GM23248 (cell line): ENCODE measurements around the gene SLC44A4. TPM values are rescaled to one million over a fixed set of nuclear protein-coding genes. Genes with fewer than 3 reads are reported as not detected.
A peak's percentile ranks its signal among the peaks of the same experiment; 100 is the strongest.
"Not testable (repeated sequence)": the region's sequence is repeated elsewhere in the genome, so short reads cannot be mapped to it uniquely, and the experiment has no call there.

Experiments
- DNase-seq: peaks from one replicate; pipeline ENCODE4 v3.0.0-alpha.2; 2015
- H2AFZ ChIP-seq: fragments of 200-600 bp; sonication (generic); 2 replicates; pipeline ENCODE4 v1.6.1; 2016; ENCODE audit warnings: antibody characterized with exemption
- H3F3A ChIP-seq: fragments of 200-600 bp; sonication (generic); 2 replicates; pipeline ENCODE4 v1.6.1; 2016; ENCODE audit warnings: mild to moderate bottlenecking, antibody characterized with exemption, mixed run types; ENCODE audit not compliant: insufficient read depth
- H3K27ac ChIP-seq: fragments of 200-600 bp; sonication (generic); 2 replicates; pipeline ENCODE4 v1.5.1; 2016; ENCODE audit warnings: mild to moderate bottlenecking
- H3K27me3 ChIP-seq: fragments of 200-600 bp; sonication (generic); replicated peaks from 2 replicates; pipeline ENCODE4 v1.6.1; 2016; ENCODE audit warnings: mild to moderate bottlenecking; ENCODE audit not compliant: insufficient read depth
- H3K36me3 ChIP-seq: fragments of 200-600 bp; sonication (generic); 2 replicates; pipeline ENCODE4 v1.6.1; 2016; ENCODE audit warnings: low read depth, mild to moderate bottlenecking
- H3K4me1 ChIP-seq: fragments of 200-600 bp; sonication (generic); 2 replicates; pipeline ENCODE4 v1.6.1; 2016; ENCODE audit warnings: mild to moderate bottlenecking; ENCODE audit not compliant: insufficient read depth
- H3K4me2 ChIP-seq: fragments of 200-600 bp; sonication (generic); one replicate; pipeline ENCODE4 v1.6.1; 2016; ENCODE audit warnings: mild to moderate bottlenecking; ENCODE audit not compliant: unreplicated experiment
- H3K4me3 ChIP-seq: fragments of 200-600 bp; sonication (generic); 2 replicates; pipeline ENCODE4 v1.5.1; 2016; ENCODE audit warnings: mild to moderate bottlenecking
- H3K79me2 ChIP-seq: fragments of 200-600 bp; sonication (generic); 2 replicates; pipeline ENCODE4 v1.6.1; 2016; ENCODE audit warnings: mild to moderate bottlenecking; ENCODE audit not compliant: insufficient read depth
- H3K9ac ChIP-seq: fragments of 200-600 bp; sonication (generic); 2 replicates; pipeline ENCODE4 v1.6.1; 2016; ENCODE audit warnings: mild to moderate bottlenecking
- H3K9me2 ChIP-seq: fragments of 200-600 bp; sonication (generic); 2 replicates; pipeline ENCODE4 v1.6.1; 2016; ENCODE audit warnings: mixed run types, mild to moderate bottlenecking, moderate library complexity; ENCODE audit not compliant: insufficient read depth
- H3K9me3 ChIP-seq: fragments of 200-600 bp; sonication (generic); one replicate; pipeline ENCODE4 v1.6.1; 2017; ENCODE audit warnings: low read depth
- H4K20me1 ChIP-seq: fragments of 200-600 bp; sonication (generic); 2 replicates; pipeline ENCODE4 v1.6.0; 2016; ENCODE audit not compliant: insufficient read depth
- EZH2 ChIP-seq: fragments of 200-600 bp; sonication (generic); IDR thresholded peaks from 2 replicates; pipeline ENCODE4 v1.6.1; 2018; ENCODE audit warnings: antibody characterized with exemption, mild to moderate bottlenecking; ENCODE audit not compliant: insufficient read depth, poor library complexity, severe bottlenecking
- EZH2phosphoT487 ChIP-seq: fragments of 200-600 bp; sonication (generic); IDR thresholded peaks from 2 replicates; pipeline ENCODE4 v1.6.1; 2018; ENCODE audit warnings: antibody characterized with exemption, moderate library complexity, mild to moderate bottlenecking, low read depth; ENCODE audit not compliant: insufficient read depth
- WGBS, 2 experiments: methylation state at CpG; one replicate each; pipeline ENCODE4 v1.1.6; 2015 to 2017; ENCODE audit warnings: low lambda C conversion rate in 2 of 2, low coverage in 1 of 2; ENCODE audit errors: missing lambda C conversion rate in 2 of 2; 5-methylcytosine and 5-hydroxymethylcytosine counted together
- in situ Hi-C: fragments of 300-500 bp; cut with MboI; formaldehyde crosslinking; loops from 2 replicates; pipeline ENCODE4 v1.15.0; 2020
- polyA plus RNA-seq: library from polyadenylated mRNA; unstranded; fragments of >200 nt; fragmentation: Nextera tagmentation; extraction: Ambion mirVana; gene quantifications from 2 replicates; pipeline ENCODE4 v1.2.1, GENCODE V29; 2016
- total RNA-seq: library from RNA; depleted of rRNA; stranded (reverse); fragments of >200 nt; shearing (Covaris generic); gene quantifications from 2 replicates; pipeline ENCODE4 v1.2.3, GENCODE V29; 2014

The SLC44A4 gene
- total and polyA plus RNA-seq, 2 experiments from 2014 or later: not detected

DNA sequence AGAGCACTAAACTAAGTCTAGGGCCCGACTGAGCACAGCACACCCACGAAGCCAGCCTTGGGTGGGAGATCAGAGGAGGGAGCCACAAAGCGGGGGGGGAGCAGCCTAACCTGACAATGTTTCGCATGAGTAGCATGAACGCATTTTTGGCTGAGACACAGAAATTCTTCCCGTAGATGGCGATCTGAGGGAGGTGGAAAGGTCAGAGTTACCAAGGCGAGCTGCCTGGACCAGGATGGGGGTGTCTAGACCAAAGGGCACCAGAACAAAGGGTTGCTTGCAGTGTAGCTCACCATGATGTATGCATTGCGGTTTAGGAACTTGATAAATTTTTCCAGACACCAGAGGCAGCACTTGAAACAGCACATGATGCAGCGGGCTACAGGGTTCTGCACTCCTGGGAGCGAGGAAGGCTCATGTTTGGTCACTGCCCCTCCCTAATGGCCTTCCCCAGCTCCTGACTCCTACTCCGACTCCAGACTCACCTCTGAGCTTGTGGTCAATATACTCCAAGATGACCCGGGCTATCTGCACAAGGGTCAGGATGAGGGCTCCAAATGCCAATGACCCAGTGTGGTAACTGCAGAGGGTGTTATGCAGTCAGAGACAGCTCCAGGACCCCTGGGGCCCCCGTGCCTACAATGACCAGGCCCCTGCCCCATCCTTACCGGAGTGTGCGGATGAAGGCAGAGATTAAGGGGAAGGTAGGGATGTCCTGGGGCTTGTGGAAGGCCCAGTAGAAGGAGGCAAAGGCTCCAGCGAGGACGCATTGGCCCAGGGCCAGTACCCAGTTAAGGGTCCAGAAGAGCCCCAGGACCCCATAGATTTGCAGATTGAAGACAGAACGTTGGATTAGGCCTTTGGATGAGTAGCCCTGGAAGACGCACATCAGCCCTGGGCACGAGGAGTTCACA is 13.3 kb downstream of the SLC44A4 start:
- no peak overlapping the region for H2AFZ ChIP-seq
- TF ChIP-seq EZH2: no peak
- no peak for TF ChIP-seq EZH2phosphoT487
- 83 to 85% methylated on average over 21 of the region's 21 CpGs for WGBS, 2 experiments
- H3K4me2 ChIP-seq: no peak overlapping the region
- no peaks in the 10 kb centered on the region for H3K27me3 ChIP-seq
- no peaks in the 10 kb centered on the region for H3K9me2 ChIP-seq
- in situ Hi-C loops: no loop called here
- peaks cover 11% of the 10 kb centered on the region for H3K79me2 ChIP-seq
- no peak overlapping the region for H3K4me3 ChIP-seq
- no peaks in the 10 kb centered on the region for H4K20me1 ChIP-seq
- H3K9ac ChIP-seq: no peak overlapping the region
- H3K36me3 ChIP-seq: no peaks in the 10 kb centered on the region
- H3F3A ChIP-seq: 0 out of 2 replicates have a peak, but pooled peaks cover 7% of the 10 kb centered on the region
- DNase-seq: no peak
- H3K9me3 ChIP-seq: no peaks in the 10 kb centered on the region
- no peak overlapping the region for H3K27ac ChIP-seq
- H3K4me1 ChIP-seq: peaks cover 11% of the 10 kb centered on the region

DNA sequence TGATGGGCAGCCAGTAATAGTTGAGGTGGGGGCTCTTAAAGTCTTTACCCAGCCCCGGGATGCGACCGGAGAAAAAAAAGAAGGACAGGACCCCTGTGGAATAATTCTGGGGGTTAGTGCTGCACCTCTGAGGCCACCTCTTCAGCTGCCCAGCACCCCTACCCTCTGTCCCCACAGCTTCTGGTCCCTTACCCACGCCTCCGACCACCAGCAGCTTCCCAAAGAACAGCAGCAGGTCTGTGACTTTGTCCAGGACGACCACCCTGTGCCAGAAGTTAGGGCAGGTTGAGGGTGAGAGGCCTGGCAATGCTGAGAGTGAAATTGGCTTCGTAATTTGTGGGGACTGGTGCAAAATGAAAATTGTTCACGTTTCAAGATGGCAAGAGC is 14.0 kb downstream of the SLC44A4 start:
- Histone ChIP-seq H3K36me3 (no peaks in the 10 kb centered on the region), H3F3A (0 out of 2 replicates have a peak, but pooled peaks cover 7% of the 10 kb centered on the region), H3K4me1 (peaks cover 11% of the 10 kb centered on the region), H3K9me3 (no peaks in the 10 kb centered on the region), H3K9ac (no peak overlapping the region), H3K4me3 (no peak overlapping the region), H2AFZ (no peak overlapping the region), H3K27me3 (no peaks in the 10 kb centered on the region), H3K9me2 (no peaks in the 10 kb centered on the region), H3K79me2 (peaks cover 11% of the 10 kb centered on the region), H3K27ac (no peak overlapping the region), H3K4me2 (no peak overlapping the region), H4K20me1 (no peaks in the 10 kb centered on the region)
- WGBS, 2 experiments: 84 to 87% methylated on average over 8 of the region's 8 CpGs
- no peak for DNase-seq
- TF ChIP-seq EZH2 (no peak), EZH2phosphoT487 (no peak)
- in situ Hi-C loops: no loop called here

- in situ Hi-C loops, H3K9me3 ChIP-seq, H3F3A ChIP-seq, H3K27me3 ChIP-seq, DNase-seq, H3K9me2 ChIP-seq, H3K36me3 ChIP-seq, H4K20me1 ChIP-seq: not testable (repeated sequence)
- WGBS, 2 experiments: 5 to 7% methylated on average over 16 of the region's 16 CpGs
- Histone ChIP-seq H3K4me1 (peaks cover 11% of the 10 kb centered on the region), H3K79me2 (peaks cover 11% of the 10 kb centered on the region), H3K27ac (peak overlapping the region; percentile 81), H3K9ac (peak overlapping the region; percentile 76), H3K4me3 (peak overlapping the region; percentile 90), H3K4me2 (peak overlapping the region; percentile 88), H2AFZ (peak overlapping the region; percentile 94)
Measured at GRCh38 chr6:31864123-31864562, 14.7 kb downstream of the SLC44A4 start.

- H3K36me3 ChIP-seq: no peaks in the 10 kb centered on the region; the same call in 1 of the 2 replicates
- peak; percentile 100 for DNase-seq
- no peaks in the 10 kb centered on the region for H3K9me2 ChIP-seq
- TF ChIP-seq EZH2phosphoT487 (no peak), EZH2 (no peak)
- peak within 1 kb of the TSS; percentile 81 for H3K27ac ChIP-seq
- WGBS, 2 experiments: 0 to 1% methylated on average over 48 to 57 of the region's 64 CpGs
- H3K27me3 ChIP-seq: no peaks in the 10 kb centered on the region
- H3F3A ChIP-seq: 0 out of 2 replicates have a peak, but pooled peaks cover 7% of the 10 kb centered on the region
- H3K9me3 ChIP-seq: no peaks in the 10 kb centered on the region
- in situ Hi-C loops: no loop called here
- peak within 1 kb of the TSS; percentile 90 for H3K4me3 ChIP-seq
- H3K4me2 ChIP-seq: peak within 1 kb of the TSS; percentile 96
- no peaks in the 10 kb centered on the region for H4K20me1 ChIP-seq
- H3K9ac ChIP-seq: peak within 1 kb of the TSS; percentile 82
- peaks cover 11% of the 10 kb centered on the region for H3K79me2 ChIP-seq
- H2AFZ ChIP-seq: peak within 1 kb of the TSS; percentile 94
- H3K4me1 ChIP-seq: peaks cover 11% of the 10 kb centered on the region
Measured at GRCh38 chr6:31862344-31863235, 16.2 kb downstream of the SLC44A4 start, which contains the start of gene NEU1. NEU1 (minus strand) TSS chr6:31862821; CDS start chr6:31862776, 45 bp downstream.
